ENCODE results near the gene SLIT3.

The SLIT3 gene

DNA sequence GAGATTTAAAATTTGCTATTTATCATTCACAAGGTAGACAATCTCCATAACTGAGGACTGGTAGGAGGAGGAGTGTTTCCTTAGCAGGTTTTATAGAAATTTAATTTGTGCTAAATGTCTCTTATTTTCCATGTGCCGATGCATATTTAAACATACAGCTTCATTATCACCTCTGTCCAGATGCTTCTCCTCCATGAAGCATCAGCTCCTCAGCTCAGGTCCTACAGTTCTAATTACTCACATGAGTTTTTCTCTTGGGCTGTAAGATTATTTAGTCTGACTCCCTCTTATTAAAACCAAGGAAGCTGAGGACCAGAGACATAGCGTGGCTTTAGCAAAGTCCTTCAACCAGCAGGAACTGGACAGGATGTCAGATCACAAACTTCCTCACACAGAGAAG, 421.6 kb downstream of the SLIT3 start:
- in situ Hi-C loops (cut with MboI; ENCODE audit: low sequenced_read_pairs) = no loop called here

DNA sequence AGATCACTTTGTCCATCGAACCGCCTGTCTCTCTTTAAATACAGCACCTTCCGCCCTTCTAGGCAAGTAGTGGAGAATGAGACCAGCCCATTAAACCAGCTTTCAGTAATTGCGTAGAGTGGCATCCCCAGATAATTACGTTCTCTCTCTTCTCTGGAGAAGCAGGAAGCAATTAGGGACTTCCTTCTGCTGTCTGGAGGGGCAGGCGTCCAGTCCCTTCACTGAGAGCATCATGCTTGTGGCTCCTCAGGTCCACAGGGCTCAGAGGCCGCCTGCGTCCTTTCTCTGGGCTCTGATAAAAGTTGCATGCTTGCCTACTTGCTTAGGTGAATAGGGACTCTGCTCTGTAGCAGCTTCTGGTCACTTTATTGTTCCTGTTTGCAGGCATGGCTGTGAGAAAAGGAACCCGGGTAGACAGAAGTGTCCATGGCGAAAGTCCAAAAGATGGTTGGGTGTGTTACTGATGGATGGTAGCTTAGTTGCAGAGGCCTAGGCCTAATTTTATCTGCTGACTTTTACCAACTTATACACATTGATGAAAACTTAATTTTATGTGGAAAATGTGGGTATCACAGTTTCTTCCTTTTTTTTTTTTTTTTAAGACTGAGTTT, 422.7 kb downstream of the SLIT3 start:
- in situ Hi-C loops (cut with MboI; ENCODE audit: low sequenced_read_pairs) = no loop called here

DNA sequence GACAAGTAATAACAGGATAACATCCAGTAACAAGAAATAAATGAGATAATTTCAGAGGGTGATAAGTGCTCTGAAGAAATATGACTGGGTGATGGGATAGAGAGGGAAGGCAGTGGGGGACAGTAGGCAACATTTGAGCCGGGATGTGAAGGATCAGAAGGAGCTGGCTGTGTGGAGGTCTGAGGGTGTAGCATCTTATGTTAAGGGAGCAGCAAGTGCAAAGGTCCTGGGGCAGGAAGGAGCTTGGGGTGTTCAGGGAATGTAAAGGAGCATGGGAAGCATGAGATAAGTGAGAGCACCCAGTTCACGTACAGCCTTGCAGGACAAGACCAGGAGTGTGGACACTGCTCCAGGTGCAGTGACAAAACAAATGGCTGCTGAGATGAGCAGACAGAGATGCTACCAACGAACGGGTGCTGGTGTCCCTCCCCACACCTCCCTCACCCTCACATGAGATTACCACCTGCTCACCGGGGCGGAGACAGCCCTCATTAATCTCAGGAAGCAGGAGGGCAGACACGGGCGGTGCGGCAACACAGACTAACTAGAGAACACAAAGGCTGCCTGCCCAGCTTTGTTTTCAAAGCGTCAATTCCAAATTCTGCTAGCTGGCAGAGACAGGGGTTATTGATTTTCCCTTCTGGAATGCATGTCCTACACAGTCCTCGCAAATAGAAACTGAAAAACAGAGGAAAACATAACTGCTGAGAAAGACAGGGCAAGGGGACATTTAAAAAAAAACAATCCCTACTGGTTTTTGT, 423.6 kb downstream of the SLIT3 start:
- in situ Hi-C loops (cut with MboI; ENCODE audit: low sequenced_read_pairs) = no loop called here

DNA sequence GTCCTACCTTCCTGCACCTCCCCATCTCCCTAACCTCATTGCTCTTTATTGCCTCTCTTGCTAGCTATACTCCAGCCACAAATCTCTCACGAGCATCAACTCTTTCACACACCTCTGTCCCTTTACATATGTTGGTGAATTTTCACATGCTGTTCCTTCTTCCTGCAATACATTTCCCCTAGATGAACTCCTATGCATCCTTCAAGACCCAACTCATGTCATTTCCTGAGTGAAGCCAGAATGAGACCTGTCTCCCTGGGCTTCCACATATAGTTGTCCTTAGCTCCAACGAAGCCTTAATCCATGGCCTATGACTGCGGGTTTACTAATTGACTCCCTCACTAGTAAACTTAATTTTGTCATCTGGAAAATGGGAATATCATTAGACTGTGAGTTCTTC, 424.5 kb downstream of the SLIT3 start:
- in situ Hi-C loops (cut with MboI; ENCODE audit: low sequenced_read_pairs) = no loop called here

DNA sequence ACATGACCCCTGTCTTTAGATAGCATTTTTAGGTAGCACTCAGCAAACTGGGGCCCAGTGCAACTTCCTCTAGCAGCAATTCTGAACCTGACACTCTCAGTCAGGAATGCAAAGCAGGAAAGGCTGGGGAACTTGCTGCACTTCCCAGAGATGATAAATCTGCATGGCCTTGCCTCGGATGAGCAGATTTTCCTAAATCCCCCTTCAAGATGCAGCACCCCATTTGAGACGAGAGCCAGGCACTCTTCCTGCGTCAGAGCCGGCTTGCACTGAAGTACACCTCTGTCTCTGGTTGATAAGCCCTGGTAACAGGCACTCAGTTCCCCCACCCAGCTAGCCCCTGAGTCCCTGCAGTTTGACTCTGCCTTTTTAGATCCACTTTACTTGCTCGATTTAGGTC, 425.1 kb downstream of the SLIT3 start:
- in situ Hi-C loops (cut with MboI; ENCODE audit: low sequenced_read_pairs) = no loop called here

DNA sequence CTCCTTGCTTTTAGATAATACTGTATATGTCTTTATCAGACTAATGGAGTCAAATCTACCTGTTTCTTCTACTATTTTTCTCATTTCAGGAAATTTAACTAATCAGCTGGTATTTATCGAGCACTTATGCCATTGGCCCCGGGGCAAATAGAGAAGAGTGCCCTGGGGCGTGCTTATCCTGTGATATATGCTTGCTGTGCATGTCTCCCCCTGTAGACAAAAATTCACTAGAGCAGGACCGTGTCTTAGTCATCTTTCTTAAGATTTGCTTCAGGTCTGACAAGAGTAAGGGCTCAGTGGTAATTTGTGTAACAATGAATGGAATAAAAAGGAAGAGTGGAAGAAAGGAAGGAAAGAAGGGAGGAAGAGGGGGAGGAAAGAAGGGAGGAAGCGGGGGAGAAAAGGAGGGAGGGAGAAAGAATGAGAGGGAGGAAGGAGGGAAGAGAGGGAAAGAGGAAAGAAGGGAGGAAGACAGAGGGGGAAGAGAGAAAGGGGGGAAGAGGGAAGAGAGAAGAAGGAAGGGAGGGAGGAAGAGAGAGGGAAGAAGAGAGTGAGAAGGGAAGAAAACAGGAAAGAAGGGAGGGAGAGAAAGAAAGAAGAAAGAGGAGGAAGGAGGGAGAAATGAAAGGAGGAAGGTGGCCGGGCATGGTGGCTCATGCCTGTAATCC, 426.1 kb downstream of the SLIT3 start:
- in situ Hi-C loops (cut with MboI; ENCODE audit: low sequenced_read_pairs) = no loop called here

DNA sequence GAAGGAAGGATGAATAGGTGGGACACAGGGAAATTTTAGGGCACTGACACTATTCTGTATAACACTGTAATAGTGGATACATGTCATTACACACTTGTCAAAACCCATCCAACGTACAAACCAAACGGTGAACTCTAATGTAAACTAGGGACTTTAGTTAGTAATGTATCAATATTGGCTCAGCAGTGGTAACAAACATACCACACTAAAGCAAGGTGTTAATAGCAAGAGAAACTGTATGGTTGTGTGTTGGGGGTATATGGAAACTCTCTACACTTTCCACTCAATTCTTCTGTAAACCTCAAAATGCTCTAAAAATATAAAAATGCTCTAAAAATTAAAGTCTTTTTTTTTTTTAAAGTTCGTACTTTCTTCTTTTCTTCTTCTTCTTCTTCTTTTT, 428.7 kb downstream of the SLIT3 start:
- in situ Hi-C loops (cut with MboI; ENCODE audit: low sequenced_read_pairs) = no loop called here

DNA sequence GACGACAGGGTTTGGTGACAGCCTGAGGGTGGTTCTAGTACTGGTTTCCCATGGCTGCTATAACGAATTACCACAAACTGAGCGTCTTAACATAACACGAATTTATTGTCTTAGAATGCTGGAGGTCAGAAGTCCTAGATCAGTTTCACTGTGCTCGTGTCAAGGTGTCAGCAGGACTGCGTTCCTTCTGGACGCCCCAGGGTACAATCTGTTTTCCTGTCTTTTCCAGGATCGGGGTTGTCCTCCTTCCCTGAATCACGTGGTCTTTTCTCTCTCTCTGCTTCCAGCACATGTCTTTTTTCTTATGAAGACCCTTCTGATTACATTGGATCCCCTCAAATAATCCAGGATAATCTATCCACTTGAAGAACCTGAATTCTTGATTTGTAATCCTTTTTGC, 430.0 kb downstream of the SLIT3 start:
- in situ Hi-C loops (cut with MboI; ENCODE audit: low sequenced_read_pairs) = no loop called here

DNA sequence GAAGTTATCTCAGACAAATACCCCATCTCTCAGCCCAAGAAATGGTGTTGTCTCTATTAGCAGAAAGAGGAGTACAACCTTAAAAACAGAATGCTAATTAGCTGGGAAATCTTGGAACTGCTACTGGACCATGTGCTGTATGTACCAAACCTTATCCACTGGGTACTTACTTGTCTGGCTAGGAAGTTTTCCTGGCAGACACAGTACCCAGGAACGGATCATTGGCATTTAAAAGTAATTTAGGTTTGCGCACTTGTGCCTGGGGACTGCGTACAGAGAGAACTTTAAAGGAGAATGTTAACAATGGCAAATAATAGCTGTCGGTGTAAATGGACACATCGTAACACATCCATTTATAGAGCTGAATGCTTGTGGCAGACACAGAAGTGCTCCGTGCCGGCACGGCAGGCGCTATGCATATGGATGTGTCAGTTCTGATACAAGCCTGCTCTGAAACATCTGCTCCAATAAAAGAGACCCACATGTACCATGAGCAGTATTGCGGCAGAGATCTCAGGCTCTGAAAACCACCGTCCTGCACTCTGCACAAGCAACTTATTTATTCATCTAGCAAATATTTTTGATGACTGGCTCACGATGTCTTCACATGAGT, 431.2 kb downstream of the SLIT3 start:
- in situ Hi-C loops (cut with MboI; ENCODE audit: low sequenced_read_pairs) = no loop called here

DNA sequence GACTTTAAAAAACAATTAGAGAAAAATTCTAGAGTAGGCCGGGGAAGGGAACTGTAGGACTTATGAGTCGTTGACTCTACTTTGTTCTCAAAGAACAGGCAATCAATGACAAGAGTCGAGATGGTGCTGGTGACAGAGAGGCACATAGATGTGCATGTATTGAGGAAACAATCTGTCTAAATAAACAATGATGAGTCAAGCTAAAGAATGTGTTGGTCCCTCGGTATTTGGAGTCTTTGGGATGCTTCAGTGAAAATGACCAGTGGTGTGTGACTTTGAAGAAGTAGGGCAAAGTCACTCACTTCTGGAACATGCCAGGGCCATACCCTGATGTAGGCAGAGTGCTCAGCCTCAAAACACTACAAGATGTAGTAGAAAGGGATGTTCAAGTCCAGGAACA, 433.7 kb downstream of the SLIT3 start:
- in situ Hi-C loops (cut with MboI; ENCODE audit: low sequenced_read_pairs) = no loop called here

DNA sequence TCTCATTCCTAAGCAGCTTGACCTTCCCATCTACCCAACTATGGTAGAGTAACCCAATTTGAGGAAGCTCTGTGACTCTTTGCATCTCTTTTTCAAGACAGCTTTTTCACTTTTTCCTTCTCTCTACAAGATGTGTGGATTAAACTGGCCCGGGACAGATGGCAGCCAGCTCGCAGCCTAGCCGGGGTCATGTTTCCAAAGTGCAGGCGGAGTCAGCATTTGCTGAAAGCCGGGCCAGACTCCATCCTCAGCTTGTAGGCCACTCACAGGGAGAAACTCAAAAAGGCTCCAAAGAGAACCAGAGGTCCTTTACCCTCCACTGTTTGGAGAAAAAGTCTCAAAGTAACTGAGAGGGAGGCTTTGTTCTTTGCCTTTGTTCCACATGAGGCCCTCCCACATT, 435.0 kb downstream of the SLIT3 start:
- in situ Hi-C loops (cut with MboI; ENCODE audit: low sequenced_read_pairs) = no loop called here

DNA sequence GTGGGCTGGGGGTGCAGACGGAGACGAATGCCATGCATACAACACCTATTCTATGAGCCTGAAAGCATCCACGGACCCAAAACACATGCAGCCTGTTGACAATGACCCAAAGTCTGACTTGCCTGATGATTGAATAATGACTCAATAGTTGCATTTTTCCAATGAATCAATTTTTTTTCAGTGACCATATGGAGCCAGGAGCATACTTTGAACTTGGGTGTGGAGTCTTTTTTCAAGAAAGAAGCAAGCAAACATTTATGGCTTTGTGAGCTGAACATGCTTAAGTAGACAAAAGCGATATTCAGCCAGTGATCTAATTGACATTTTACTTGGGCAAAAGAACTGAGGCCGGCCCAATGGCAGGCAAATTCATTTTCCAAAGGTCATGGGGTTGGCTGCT, 437.9 kb downstream of the SLIT3 start:
- in situ Hi-C loops (cut with MboI; ENCODE audit: low sequenced_read_pairs) = no loop called here

DNA sequence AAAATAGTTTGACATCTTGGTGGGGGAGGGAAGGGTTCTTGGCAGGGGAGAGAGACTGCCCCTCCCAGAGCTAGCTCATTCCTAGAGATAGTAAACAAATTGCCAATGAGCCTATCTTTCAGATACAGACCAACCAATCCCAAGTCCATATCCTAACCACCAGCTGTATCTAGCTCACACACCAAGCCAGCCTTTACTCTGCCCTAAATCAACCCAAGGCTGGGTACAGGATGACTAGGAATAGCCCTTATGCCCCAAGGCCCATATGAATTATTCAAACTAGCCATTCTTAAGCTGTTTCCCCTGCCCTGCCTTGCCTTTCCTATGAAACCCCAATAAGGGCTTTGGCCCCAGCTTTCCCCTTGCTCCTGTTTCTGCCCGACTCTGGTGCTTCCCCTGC, 440.4 kb downstream of the SLIT3 start:
- in situ Hi-C loops (cut with MboI; ENCODE audit: low sequenced_read_pairs) = no loop called here

DNA sequence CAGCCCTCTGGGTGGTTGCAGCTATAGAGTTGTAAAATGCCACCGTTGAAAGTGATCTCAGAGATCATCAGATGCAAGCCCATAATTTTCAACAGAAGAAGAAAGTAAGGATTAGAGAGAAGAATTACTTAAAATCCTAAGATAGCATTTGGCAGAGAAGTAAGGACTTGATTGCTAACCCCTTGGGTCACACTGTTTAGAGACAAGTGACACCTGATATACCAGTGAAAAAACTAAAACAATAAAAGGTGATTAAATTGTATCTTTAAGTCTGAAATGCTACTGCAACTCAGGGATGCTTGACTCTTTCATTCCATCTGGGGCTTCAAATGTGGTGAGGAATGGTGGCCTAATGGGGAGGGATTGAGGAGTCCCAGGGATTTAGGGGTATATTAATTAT, 440.9 kb downstream of the SLIT3 start:
- in situ Hi-C loops (cut with MboI; ENCODE audit: low sequenced_read_pairs) = no loop called here

DNA sequence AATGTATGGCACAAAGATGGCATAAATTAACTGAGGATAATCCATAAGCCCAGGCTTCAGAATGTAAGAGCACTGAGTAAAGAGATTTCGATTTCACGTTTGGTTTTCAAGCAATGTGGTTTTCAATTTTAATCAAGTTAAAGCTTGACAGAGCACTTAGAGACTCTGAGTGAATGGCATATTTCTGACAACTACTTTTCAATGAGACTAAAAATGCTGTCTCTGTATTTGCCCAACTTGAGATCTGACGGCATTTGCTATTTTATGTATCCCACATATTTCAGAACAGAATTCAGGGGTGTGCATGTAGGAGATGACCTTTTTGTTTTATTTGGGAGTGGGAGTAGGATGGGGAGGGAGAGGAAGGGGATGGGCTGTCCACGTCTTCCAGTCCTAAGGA, 441.5 kb downstream of the SLIT3 start:
- in situ Hi-C loops (cut with MboI; ENCODE audit: low sequenced_read_pairs) = no loop called here

DNA sequence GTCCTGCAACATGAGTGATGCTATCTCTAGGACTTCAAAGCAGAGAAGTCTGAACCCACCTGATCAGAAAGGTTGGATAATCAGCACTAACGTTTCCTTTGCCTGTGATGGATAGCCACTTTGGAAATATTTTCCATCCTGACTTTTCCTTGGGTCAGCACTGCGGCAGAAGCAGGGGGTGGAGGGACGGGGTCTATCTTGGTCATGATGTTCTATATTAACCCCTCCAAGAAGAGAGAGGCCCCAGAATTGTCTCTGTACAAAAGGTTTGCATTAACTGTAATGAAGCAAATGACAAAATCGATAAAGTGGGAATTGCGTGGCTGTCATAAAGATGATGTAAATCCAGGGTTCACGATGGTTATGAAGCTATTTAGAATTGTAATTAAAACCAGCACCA, 441.9 kb downstream of the SLIT3 start:
- in situ Hi-C loops (cut with MboI; ENCODE audit: low sequenced_read_pairs) = no loop called here

DNA sequence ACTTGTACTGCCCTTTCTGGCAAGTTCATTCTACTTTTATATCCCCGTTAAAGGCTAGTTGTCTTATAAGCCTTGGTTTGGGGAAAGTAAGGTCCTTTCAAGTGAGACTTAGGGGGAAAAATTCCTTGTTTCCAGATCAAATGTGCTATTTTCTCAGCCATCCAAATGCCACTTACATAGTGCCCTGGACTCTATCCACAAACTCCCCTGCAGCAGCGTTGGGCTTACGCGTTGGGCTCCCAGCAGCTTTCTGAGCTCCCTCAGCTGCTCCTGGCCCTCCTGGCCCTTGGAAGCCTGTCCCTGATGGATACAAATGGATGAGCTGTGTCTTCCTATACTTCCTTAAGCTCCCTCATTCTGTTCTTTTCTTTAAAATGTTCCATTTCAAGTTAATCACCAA, 442.6 kb downstream of the SLIT3 start:
- in situ Hi-C loops (cut with MboI; ENCODE audit: low sequenced_read_pairs) = no loop called here

DNA sequence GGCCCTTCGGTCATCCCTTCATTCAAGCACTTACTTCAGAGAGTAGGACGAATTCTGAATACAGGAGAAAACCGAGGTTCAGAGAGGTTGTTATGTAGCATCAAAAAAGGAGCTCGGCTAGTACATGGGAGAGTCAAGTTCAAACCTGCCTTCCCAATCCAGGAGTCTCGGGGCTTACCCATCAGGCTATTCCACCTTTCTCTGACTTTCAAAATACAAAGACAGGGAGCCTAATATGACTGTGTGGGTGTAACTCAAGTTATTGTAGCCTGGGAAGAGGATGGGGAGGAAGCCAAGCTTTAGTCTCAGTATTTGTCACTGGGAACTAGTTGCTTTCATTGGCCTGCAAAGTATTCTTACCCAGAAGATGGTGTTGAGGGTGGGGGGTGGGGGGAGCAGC, 447.0 kb downstream of the SLIT3 start:
- in situ Hi-C loops (cut with MboI; ENCODE audit: low sequenced_read_pairs) = no loop called here

DNA sequence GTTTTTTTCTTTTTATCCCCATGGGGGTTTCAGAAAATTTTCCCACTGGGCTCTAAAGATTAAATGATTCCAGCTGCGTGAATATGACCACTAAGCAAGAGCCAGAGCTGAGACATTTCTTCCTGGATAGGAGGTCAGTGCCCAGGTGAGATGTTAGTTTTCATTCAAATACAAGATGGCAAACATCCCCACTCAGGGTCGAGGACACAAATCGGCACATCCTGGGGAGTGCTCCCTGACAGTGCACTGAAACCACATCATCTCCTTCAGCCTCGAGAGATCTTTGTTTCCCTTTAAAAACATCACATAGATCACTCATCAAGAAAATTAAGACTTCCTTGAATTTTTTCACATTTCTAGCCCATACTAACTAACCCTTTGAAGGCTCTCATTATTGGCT, 448.6 kb downstream of the SLIT3 start:
- in situ Hi-C loops (cut with MboI; ENCODE audit: low sequenced_read_pairs) = no loop called here

DNA sequence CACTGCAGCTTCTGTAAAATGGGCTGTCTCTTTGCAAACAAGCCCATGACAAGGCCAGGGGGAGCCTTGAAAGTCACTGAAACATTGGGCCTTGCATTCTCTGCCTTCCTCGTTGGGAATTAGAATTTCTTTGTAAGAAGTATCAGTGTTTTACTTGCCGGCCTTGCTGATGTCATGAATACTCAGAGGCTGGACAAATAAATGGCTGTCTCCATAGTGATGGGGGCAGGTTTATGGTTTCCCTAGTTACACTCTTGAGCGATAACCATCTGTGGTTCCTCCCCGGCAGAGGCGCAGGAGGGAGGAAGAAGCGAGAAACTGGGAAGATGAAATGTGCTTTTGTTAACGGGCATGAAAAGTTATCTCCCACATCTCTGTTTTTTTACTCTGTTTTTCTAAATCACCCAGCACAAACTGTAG, 449.0 kb downstream of the SLIT3 start:
- in situ Hi-C loops (cut with MboI; ENCODE audit: low sequenced_read_pairs) = no loop called here

DNA sequence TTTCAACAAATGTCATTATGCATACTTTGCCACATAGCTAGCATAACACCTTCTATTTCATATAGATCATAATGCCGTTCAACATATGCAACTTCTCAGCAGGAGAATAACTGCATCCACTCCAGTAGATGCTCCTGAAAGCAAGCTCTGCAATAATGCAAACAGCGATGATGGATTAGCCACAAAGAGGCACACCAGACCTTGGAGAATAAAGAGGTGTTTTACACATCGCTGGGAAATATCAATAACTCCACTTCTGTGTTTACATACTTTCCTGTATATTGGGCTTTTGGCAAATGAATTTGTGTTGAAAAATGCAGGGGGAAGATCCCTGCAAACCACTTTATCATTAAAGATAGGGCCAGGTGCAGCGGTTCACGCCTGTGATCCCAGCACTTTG, 450.3 kb downstream of the SLIT3 start:
- in situ Hi-C loops (cut with MboI; ENCODE audit: low sequenced_read_pairs) = no loop called here

DNA sequence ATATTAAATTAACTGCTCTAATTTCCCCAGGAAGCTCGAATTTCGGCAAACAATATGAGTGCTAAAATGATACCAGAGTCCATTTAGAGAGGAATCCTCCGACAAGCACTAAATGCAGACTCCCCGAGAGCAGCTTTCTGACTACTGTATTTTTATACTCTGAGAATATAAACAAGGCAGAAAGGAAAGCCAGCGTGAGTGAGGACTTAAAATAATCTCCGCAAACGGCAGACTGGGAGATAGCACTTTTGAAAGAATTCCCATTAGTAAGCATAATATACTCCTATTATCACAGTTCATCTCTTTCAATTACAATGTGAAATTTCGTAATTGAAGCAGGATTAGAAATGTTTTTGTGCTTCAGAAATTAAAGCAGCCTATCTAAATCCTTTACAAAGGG, 452.4 kb downstream of the SLIT3 start:
- in situ Hi-C loops (cut with MboI; ENCODE audit: low sequenced_read_pairs) = no loop called here
